COR-L47 (cell line): ENCODE measurements around the gene MAML2.

Source experiments
- DNase-seq: peaks from one replicate; lab custom pipeline; 2025; lab: John Stamatoyannopoulos, UW

The MAML2 gene

DNA sequence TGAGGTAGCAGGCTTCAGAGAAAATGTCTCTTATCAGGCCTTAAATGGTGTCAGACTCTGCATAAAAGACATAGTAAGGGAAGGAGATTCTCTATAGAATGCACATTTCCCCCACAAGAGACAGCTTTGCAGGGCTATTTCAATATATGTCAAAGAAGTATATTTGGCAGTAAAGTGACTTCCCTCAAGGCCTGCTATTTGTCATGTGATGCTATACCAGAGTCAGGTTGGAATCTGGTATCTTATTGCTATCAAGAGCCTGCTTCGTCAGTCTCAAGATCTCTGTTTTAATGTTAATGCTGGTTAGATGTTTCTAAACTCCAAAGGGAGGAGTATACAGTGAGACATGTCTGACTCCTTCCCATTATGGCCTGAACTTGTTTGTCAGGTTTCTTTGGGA, 378.7 kb downstream of the MAML2 start:
- no peak for DNase-seq

DNA sequence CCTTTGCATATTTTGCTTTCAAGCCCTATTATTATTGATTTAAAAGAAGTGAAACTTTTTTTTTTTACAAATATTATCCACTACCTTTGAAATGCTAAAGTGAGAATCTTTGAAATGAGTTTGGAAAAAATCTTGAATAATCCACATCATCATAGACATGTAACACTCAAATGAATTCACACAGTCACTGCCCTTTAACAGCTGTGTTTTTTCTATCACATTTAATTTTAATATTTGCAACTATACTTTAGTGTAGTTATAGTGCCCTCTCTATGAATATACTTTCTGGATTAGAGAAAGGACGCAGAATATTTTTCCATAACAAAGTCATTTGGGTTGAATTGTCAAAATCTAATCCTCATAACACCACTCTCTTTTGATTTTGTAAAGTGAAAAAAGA, 381.2 kb downstream of the MAML2 start:
- no peak for DNase-seq

- DNase-seq, result no peak
These were observed 392.1 kb downstream of the MAML2 start for GRCh38 chr11:95950905-95951304.

DNA sequence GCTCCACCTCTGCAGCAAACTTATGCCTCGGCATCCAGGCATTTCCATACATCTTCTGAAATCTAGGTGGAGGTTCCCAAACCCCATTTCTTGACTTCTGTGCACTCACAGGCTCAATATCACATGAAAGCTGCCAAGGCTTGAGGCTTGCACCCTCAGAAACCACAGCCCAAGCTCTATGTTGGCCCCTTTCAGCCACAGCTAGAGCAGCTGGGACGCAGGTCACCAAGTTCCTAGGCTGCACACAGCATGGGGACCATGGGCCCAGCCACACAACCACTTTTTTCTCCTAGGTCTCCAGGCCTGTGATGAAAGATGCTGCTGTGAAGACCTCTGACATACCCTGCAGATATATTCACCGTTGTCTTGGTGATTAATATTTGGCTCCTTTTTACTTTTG, 394.4 kb downstream of the MAML2 start:
- no peak for DNase-seq

- no peak for DNase-seq
These were observed 398.4 kb downstream of the MAML2 start for GRCh38 chr11:95944623-95945022.

DNA sequence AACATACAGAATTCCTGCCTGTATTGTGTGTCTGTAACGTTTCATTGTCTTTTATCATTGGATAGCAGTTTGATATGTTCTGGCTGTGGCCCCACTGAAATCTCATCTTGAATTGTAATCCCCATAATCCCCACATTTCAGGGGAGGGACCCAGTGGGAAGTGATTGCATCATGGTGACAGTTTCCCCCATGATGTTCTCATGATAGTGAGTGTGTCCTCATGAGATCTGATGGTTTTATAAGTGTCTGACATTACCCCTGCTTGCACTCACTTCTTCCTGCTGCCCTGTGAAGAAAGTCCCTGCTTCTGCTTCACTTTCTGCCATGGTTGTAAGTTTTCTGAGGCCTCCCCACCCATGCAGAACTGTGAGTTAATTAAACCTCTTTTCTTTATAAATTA, 399.4 kb downstream of the MAML2 start:
- DNase-seq, result no peak

DNA sequence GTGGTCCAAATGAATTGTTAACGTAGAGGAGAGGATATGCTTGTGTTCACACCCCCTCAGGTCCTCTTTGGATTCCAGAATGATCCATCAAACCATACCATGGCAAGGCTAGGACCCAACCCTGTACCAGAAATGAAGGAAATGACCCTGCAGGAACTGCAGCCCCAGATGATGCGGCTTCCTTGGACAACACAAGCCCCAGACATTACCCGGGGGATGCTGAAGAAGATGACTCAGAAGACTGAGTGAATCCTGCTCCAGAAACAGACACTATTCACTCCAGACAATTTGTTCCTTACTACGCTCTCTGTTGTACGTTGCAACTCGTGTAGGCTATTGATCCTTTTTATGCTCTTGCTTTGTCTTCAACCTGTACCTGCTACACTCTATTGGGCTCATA, 403.9 kb downstream of the MAML2 start:
- no peak for DNase-seq

GRCh38 chr11:95937358-95937757, 405.6 kb downstream of the MAML2 start:
- DNase-seq, result no peak

- DNase-seq, result no peak
These were observed 409.4 kb downstream of the MAML2 start for GRCh38 chr11:95933594-95933993.

DNA sequence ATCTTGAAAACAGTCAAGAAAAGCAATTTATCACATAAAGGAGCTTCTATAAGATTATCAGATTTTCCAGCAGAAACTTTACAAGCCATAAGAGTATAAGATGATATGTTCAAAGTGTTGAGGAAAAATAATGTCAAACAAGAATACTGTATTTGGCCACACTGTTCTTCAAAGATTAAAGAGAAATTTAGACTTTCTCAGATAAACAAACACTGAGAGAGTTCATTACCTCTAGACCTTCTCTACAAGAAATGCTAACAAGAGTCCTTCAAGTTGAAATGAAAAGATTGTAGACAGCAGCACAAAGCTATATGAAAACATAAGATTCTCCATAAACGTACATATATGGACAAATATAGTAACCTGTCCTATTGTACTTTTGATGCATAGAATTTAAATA, 411.1 kb downstream of the MAML2 start:
- DNase-seq, result no peak

GRCh38 chr11:95930948-95931347, 412.0 kb downstream of the MAML2 start:
- DNase-seq, result no peak

GRCh38 chr11:95926726-95927125, 416.3 kb downstream of the MAML2 start:
- DNase-seq, result no peak
